SK-MEL-5 (cell line): Measurements from ENCODE around the gene ZNF865. TPM values are rescaled to one million over a fixed set of nuclear protein-coding genes. Genes with fewer than 3 reads are reported as not detected.

Source experiments
- DNase-seq: peaks from one replicate; pipeline ENCODE4 v3.0.0-alpha.2; 2016; ENCODE audit warnings: low read depth, low spot score
- in situ Hi-C: cut with HindIII; loops from 2 replicates; pipeline ENCODE4 v1.10.0; 2016; ENCODE audit warnings: low sequenced_read_pairs, high pct_unique_total_duplicates, low pct_unique_long_range_greater_than_20kb
- total RNA-seq: library from RNA; depleted of rRNA; stranded (reverse); fragments of >200 nt; shearing (Covaris generic); gene quantifications from 2 replicates; pipeline ENCODE4 v1.2.3, GENCODE V29; 2014; rRNA removed

Gene ZNF865
- total RNA-seq, 1 experiment from 2014 or later = 0.69 TPM

- no peak for DNase-seq
- in situ Hi-C loops = no loop called here
These were observed 54.4 kb downstream of the ZNF865 start for GRCh38 chr19:55659822-55660221.

- no peak for DNase-seq
- in situ Hi-C loops = no loop called here
These were observed 55.0 kb downstream of the ZNF865 start for GRCh38 chr19:55660404-55660803.

- in situ Hi-C loops = no loop called here
These were observed 55.5 kb downstream of the ZNF865 start for GRCh38 chr19:55660991-55661390.

GRCh38 chr19:55661826-55662225 lies 56.4 kb downstream of the ZNF865 start:
- in situ Hi-C loops = no loop called here
- no peak for DNase-seq

More at GRCh38 chr19:55660991-55661390, 55.5 kb downstream of the ZNF865 start:
- no peak for DNase-seq

GRCh38 chr19:55663846-55664536 lies 58.5 kb downstream of the ZNF865 start:
- in situ Hi-C loops = no loop called here
- no peak for DNase-seq

GRCh38 chr19:55666343-55667005 lies 61.0 kb downstream of the ZNF865 start:
- in situ Hi-C loops = no loop called here
- DNase-seq = no peak

Other genes with a start within 250 kb of the ZNF865 start
- gene GARIN5B, start 242.4 kb upstream of the ZNF865 start, total RNA-seq = not detected in 2 replicates
- gene IL11, start 235.2 kb upstream of the ZNF865 start, total RNA-seq = not detected in 2 replicates
- not detected in 2 replicates for gene TMEM190, start 228.8 kb upstream of the ZNF865 start, total RNA-seq
- gene TMEM238, start 221.4 kb upstream of the ZNF865 start, total RNA-seq = 0.51 TPM in 1 of 2 replicates, not detected in the other
- gene RPL28, start 219.7 kb upstream of the ZNF865 start, total RNA-seq = 394 and 461 TPM in 2 replicates
- gene UBE2S, start 197.9 kb upstream of the ZNF865 start, total RNA-seq = 269 and 276 TPM in 2 replicates
- not detected in 2 replicates for gene SHISA7, start 162.3 kb upstream of the ZNF865 start, total RNA-seq
- gene ISOC2, start 144.0 kb upstream of the ZNF865 start, total RNA-seq = 79.2 and 90.6 TPM in 2 replicates
- not detected in 2 replicates for gene C19orf85, start 140.9 kb upstream of the ZNF865 start, total RNA-seq
- gene ZNF628, start 129.0 kb upstream of the ZNF865 start, total RNA-seq = 0.71 and 3.1 TPM in 2 replicates
- gene NAT14, start 120.5 kb upstream of the ZNF865 start, total RNA-seq = 11.8 TPM in 2 replicates
- 0.05 TPM in 1 of 2 replicates, not detected in the other for gene SSC5D, start 117.2 kb upstream of the ZNF865 start, total RNA-seq
- gene SBK2, start 68.5 kb upstream of the ZNF865 start, total RNA-seq = not detected in 2 replicates
- gene SBK3, start 60.1 kb upstream of the ZNF865 start, total RNA-seq = not detected in 2 replicates
- 2.4 and 3.8 TPM in 2 replicates for gene ZNF579, start 24.8 kb upstream of the ZNF865 start, total RNA-seq
- 1.9 and 5.3 TPM in 2 replicates for gene FIZ1, start 6.1 kb upstream of the ZNF865 start, total RNA-seq
- 4.7 and 5.5 TPM in 2 replicates for gene ZNF524, start 5.4 kb upstream of the ZNF865 start, total RNA-seq
- 1.7 and 1.8 TPM in 2 replicates for gene ZNF784, start 18.9 kb downstream of the ZNF865 start, total RNA-seq
- gene ZNF580, start 35.4 kb downstream of the ZNF865 start, total RNA-seq = 2.8 and 4.0 TPM in 2 replicates
- gene ZNF581, start 38.0 kb downstream of the ZNF865 start, total RNA-seq = 10.6 and 15.3 TPM in 2 replicates
- 8.3 and 10.1 TPM in 2 replicates for gene CCDC106, start 42.6 kb downstream of the ZNF865 start, total RNA-seq
- 131 and 139 TPM in 2 replicates for gene U2AF2, start 49.4 kb downstream of the ZNF865 start, total RNA-seq
- gene EPN1, start 69.6 kb downstream of the ZNF865 start, total RNA-seq = 25.3 and 29.0 TPM in 2 replicates
- gene NLRP9, start 132.8 kb downstream of the ZNF865 start, total RNA-seq = not detected in 2 replicates
- not detected in 2 replicates for gene RFPL4A, start 153.4 kb downstream of the ZNF865 start, total RNA-seq
- not detected in 2 replicates for gene RFPL4AL1, start 163.5 kb downstream of the ZNF865 start, total RNA-seq
- 0.21 and 0.37 TPM in 2 replicates for gene NLRP11, start 226.4 kb downstream of the ZNF865 start, total RNA-seq
- 0.11 and 0.55 TPM in 2 replicates for gene NLRP4, start 230.9 kb downstream of the ZNF865 start, total RNA-seq